IMR-90 (cell line): ENCODE results near the gene THADA. TPM values are rescaled to one million over a fixed set of nuclear protein-coding genes. Genes with fewer than 3 reads are reported as not detected.
"Not testable (repeated sequence)": the region's sequence is repeated elsewhere in the genome, so short reads cannot be mapped to it uniquely, and the experiment has no call there.

Source experiments
- ATAC-seq: fragments of 200-7000 bp; cut with Tn5 transposase; 2 replicates; pipeline ENCODE4 v1.9.1; 2020; ENCODE audit warnings: low read depth, mild to moderate bottlenecking, moderate library complexity
- BruUV-seq: library from RNA; stranded (reverse); fragments of 400-500 nt; replicated peaks from 2 replicates; lab custom pipeline; 2021; lab: Mats Ljungman, UMichigan
- CTCF ChIA-PET: fragments of 300-600 bp; formaldehyde crosslinking; extraction: SDS; loops from one replicate; lab custom pipeline; 2021; ENCODE audit warnings: antibody characterized with exemption; lab: Yijun Ruan, JAX
- POLR2A ChIA-PET: fragments of 300-600 bp; sonication (Branson Sonifier 250); formaldehyde crosslinking; loops from one replicate; lab custom pipeline; 2022; ENCODE audit warnings: antibody characterized with exemption; ENCODE audit not compliant: unreplicated experiment; lab: Charles Lee
- DNase-seq: peaks from one replicate; pipeline ENCODE4 v3.0.0; 2013
- H2AFZ ChIP-seq: replicated peaks from 2 replicates; pipeline ENCODE3; 2013; ENCODE audit warnings: low read length, mild to moderate bottlenecking; ENCODE audit not compliant: poor library complexity
- H2AK5ac ChIP-seq: 2 replicates; pipeline ENCODE4 v1.6.1; 2013; ENCODE audit warnings: low read depth, low read length, inconsistent platforms
- H2AK9ac ChIP-seq: replicated peaks from 2 replicates; pipeline ENCODE3; 2013; ENCODE audit warnings: mild to moderate bottlenecking, low read depth, low read length, moderate library complexity; ENCODE audit not compliant: poor library complexity
- H2BK120ac ChIP-seq: 2 replicates; pipeline ENCODE4 v1.6.1; 2013; ENCODE audit warnings: low read depth, low read length, inconsistent platforms
- H2BK15ac ChIP-seq: 3 replicates; pipeline ENCODE4 v1.6.1; 2013; ENCODE audit warnings: low read depth, low read length, inconsistent platforms
- H2BK20ac ChIP-seq: 2 replicates; pipeline ENCODE4 v1.6.1; 2013; ENCODE audit warnings: low read depth, mild to moderate bottlenecking, inconsistent platforms, low read length, moderate library complexity
- H2BK5ac ChIP-seq: 2 replicates; pipeline ENCODE4 v1.6.1; 2013; ENCODE audit warnings: mild to moderate bottlenecking, low read depth, low read length, inconsistent platforms; ENCODE audit not compliant: poor library complexity, severe bottlenecking
- H3K14ac ChIP-seq: replicated peaks from 2 replicates; pipeline ENCODE4 v1.6.1; 2013; ENCODE audit warnings: low read depth, low read length, inconsistent platforms
- H3K18ac ChIP-seq: 2 replicates; pipeline ENCODE4 v1.6.1; 2013; ENCODE audit warnings: low read depth, low read length, control low read depth
- H3K23ac ChIP-seq: 2 replicates; pipeline ENCODE4 v1.6.1; 2013; ENCODE audit warnings: low read depth, low read length, inconsistent platforms
- H3K27ac ChIP-seq: 2 replicates; pipeline ENCODE4 v1.5.1; 2013; ENCODE audit warnings: mild to moderate bottlenecking, control low read depth, low read length; ENCODE audit not compliant: insufficient read depth
- H3K27me3 ChIP-seq: 2 replicates; pipeline ENCODE4 v1.6.1; 2013; ENCODE audit warnings: low read length; ENCODE audit not compliant: control insufficient read depth, insufficient read depth
- H3K36me3 ChIP-seq: 2 replicates; pipeline ENCODE4 v1.6.1; 2013; ENCODE audit warnings: low read length, mixed read lengths; ENCODE audit not compliant: control insufficient read depth, insufficient read depth
- H3K4ac ChIP-seq: 2 replicates; pipeline ENCODE4 v1.6.1; 2013; ENCODE audit warnings: low read depth, low read length, inconsistent platforms
- H3K4me1 ChIP-seq: 2 replicates; pipeline ENCODE4 v1.6.1; 2013; ENCODE audit warnings: low read length, mixed read lengths; ENCODE audit not compliant: control insufficient read depth, insufficient read depth
- H3K4me2 ChIP-seq: 2 replicates; pipeline ENCODE4 v1.6.1; 2013; ENCODE audit warnings: low read depth, mild to moderate bottlenecking, control low read depth, low read length, moderate library complexity
- H3K4me3 ChIP-seq: 2 replicates; pipeline ENCODE4 v1.5.1; 2013; ENCODE audit warnings: low read depth, mild to moderate bottlenecking, control low read depth, low read length, moderate library complexity; ENCODE audit not compliant: insufficient read depth
- H3K56ac ChIP-seq: 2 replicates; pipeline ENCODE4 v1.6.1; 2013; ENCODE audit warnings: low read length, inconsistent platforms; ENCODE audit not compliant: insufficient read depth; ENCODE audit errors: extremely low read depth
- H3K79me1 ChIP-seq, 2 experiments: 2 replicates each; pipeline ENCODE4 v1.6.1; 2013; ENCODE audit warnings: low read length in 2 of 2, inconsistent platforms in 1 of 2, low read depth in 1 of 2
- H3K9ac ChIP-seq: 2 replicates; pipeline ENCODE4 v1.6.1; 2013; ENCODE audit warnings: low read depth, low read length, control low read depth
- H3K9me1 ChIP-seq: 2 replicates; pipeline ENCODE4 v1.6.1; 2013; ENCODE audit warnings: low read length, inconsistent platforms; ENCODE audit not compliant: insufficient read depth
- H3K9me3 ChIP-seq: 2 replicates; pipeline ENCODE4 v1.6.1; 2013; ENCODE audit warnings: low read length; ENCODE audit not compliant: control insufficient read depth, insufficient read depth
- H4K20me1 ChIP-seq: 2 replicates; pipeline ENCODE4 v1.6.1; 2013; ENCODE audit warnings: low read length, inconsistent platforms; ENCODE audit not compliant: insufficient read depth
- H4K5ac ChIP-seq: 2 replicates; pipeline ENCODE4 v1.6.1; 2013; ENCODE audit warnings: mild to moderate bottlenecking, low read depth, low read length, control low read depth
- H4K8ac ChIP-seq, 2 experiments: 2 replicates each; pipeline ENCODE4 v1.6.1; 2013; ENCODE audit warnings: low read depth in 2 of 2, low read length in 2 of 2, control low read depth in 1 of 2, inconsistent platforms in 1 of 2
- H4K91ac ChIP-seq: 2 replicates; pipeline ENCODE4 v1.6.1; 2013; ENCODE audit warnings: low read depth, low read length, inconsistent platforms; ENCODE audit not compliant: insufficient read depth
- BHLHE40 ChIP-seq: fragments of 150-350 bp; IDR thresholded peaks from 2 replicates; pipeline ENCODE4 v1.6.1; 2016; ENCODE audit warnings: mild to moderate bottlenecking, low read depth, low read length
- CHD1 ChIP-seq: IDR thresholded peaks from 2 replicates; pipeline ENCODE4 v1.6.1; 2012; ENCODE audit warnings: low read depth, low read length, improper control_type of control experiment
- MAZ ChIP-seq: IDR thresholded peaks from 2 replicates; pipeline ENCODE4 v1.6.1; 2012; ENCODE audit warnings: low read depth, mild to moderate bottlenecking, low read length, improper control_type of control experiment, moderate library complexity, borderline replicate concordance
- POLR2A ChIP-seq: IDR thresholded peaks from 2 replicates; pipeline ENCODE4 v1.6.1; 2012; ENCODE audit warnings: mild to moderate bottlenecking, low read depth, low read length
- RAD21 ChIP-seq: IDR thresholded peaks from 2 replicates; pipeline ENCODE4 v1.6.1; 2012; ENCODE audit warnings: low read length, improper control_type of control experiment
- USF2 ChIP-seq: fragments of 150-350 bp; IDR thresholded peaks from 2 replicates; pipeline ENCODE4 v1.6.1; 2017; ENCODE audit warnings: mild to moderate bottlenecking, antibody characterized with exemption, low read length, low read depth
- WGBS, 2 experiments: methylation state at CpG; one replicate each; pipeline versions ENCODE4 v1.1.5 to v1.1.7; 2013; ENCODE audit warnings: missing lambda C conversion rate in 2 of 2; ENCODE audit not compliant: insufficient read length in 1 of 2; ENCODE audit errors: extremely low coverage in 2 of 2; 5-methylcytosine and 5-hydroxymethylcytosine counted together
- dilution Hi-C: fragments of 300-500 bp; cut with HindIII; formaldehyde crosslinking; loops from one replicate; pipeline ENCODE4 v1.14.3; 2018; ENCODE audit warnings: low sequenced_read_pairs; ENCODE audit not compliant: unreplicated experiment
- in situ Hi-C: fragments of 300-500 bp; cut with MboI; formaldehyde crosslinking; loops from 3 replicates; pipeline ENCODE4 v1.14.3; 2019; ENCODE audit warnings: low sequenced_read_pairs, inconsistent platforms, mixed read lengths
- intact Hi-C: fragments of 100-400 bp; cut with micrococcal nuclease; formaldehyde crosslinking; loops from 2 replicates; pipeline ENCODE4 v1.10.0; 2022
- polyA plus RNA-seq, 3 experiments: library from polyadenylated mRNA; depleted of rRNA; stranded (reverse); fragments of >200 nt; gene quantifications; 2 replicates each; pipeline ENCODE4 v1.2.3, GENCODE V29; 2012; ENCODE audit warnings: low replicate concordance in 1 of 3
- total RNA-seq: library from RNA; depleted of rRNA; stranded (reverse); fragments of >200 nt; gene quantifications from 2 replicates; pipeline ENCODE4 v1.2.3, GENCODE V29; 2012

Gene THADA
- total and polyA plus RNA-seq, 2 of the 4 experiments (the other 2 are of a cell fraction) = 10.5 to 21.3 TPM

- H2BK20ac ChIP-seq = no peak overlapping the region
- H2AK9ac ChIP-seq = no peak overlapping the region
- no peak overlapping the region for H4K8ac ChIP-seq
- H4K5ac ChIP-seq = no peak overlapping the region
- no peak overlapping the region for H3K23ac ChIP-seq
- no peaks in the 10 kb centered on the region for H3K27me3 ChIP-seq
- H2BK15ac ChIP-seq = no peak overlapping the region
- intact Hi-C loops (no loop called here), in situ Hi-C loops (no loop called here), dilution Hi-C loops (no loop called here)
- H2AK5ac ChIP-seq = no peak overlapping the region
- no CpG with 5 or more reads among the region's 1 CpG for WGBS, 2 experiments
- ATAC-seq (no peak), DNase-seq (no peak)
- no peak overlapping the region for H3K4me2 ChIP-seq
- TF ChIP-seq USF2 (no peak), RAD21 (no peak), MAZ (no peak), BHLHE40 (no peak), POLR2A (no peak), CHD1 (no peak)
- H2BK120ac ChIP-seq = no peak overlapping the region
- no peak overlapping the region for H2BK5ac ChIP-seq
- H3K4me3 ChIP-seq = no peak overlapping the region
- no peak overlapping the region for H3K27ac ChIP-seq
- H3K9me3 ChIP-seq = peaks cover 9% of the 10 kb centered on the region
- H2AFZ ChIP-seq = no peak overlapping the region
- no peak overlapping the region for H3K9ac ChIP-seq
- no peak overlapping the region for H3K14ac ChIP-seq
- no peaks in the 10 kb centered on the region for H3K79me1 ChIP-seq
- no peaks in the 10 kb centered on the region for H4K20me1 ChIP-seq
- no peak overlapping the region for H4K91ac ChIP-seq
- ChIA-PET CTCF (no interaction called here), POLR2A (no interaction called here)
- no peak overlapping the region for H3K56ac ChIP-seq
- no peak overlapping the region for H3K4ac ChIP-seq
- peaks cover 6% of the 10 kb centered on the region for H3K36me3 ChIP-seq
- no peaks in the 10 kb centered on the region for H3K9me1 ChIP-seq
- BruUV-seq = no TSS peak
- H3K4me1 ChIP-seq = peaks cover 2% of the 10 kb centered on the region; the same call in 1 of the 2 replicates
- H3K18ac ChIP-seq = no peak overlapping the region
Observed at GRCh38 chr2:43284967-43285366, 310.9 kb downstream of the THADA start.

- 84% methylated on average over 4 of the region's 6 CpGs; no CpG with 5 or more reads in 1 of the 2 experiments for WGBS, 2 experiments
Observed at GRCh38 chr2:43284347-43284746, 311.5 kb downstream of the THADA start.

More at GRCh38 chr2:43284347-43284746, 311.5 kb downstream of the THADA start:
- in situ Hi-C loops, H2BK120ac ChIP-seq, H3K23ac ChIP-seq, H3K4me1 ChIP-seq, H2BK5ac ChIP-seq, H3K9me3 ChIP-seq, H3K79me1 ChIP-seq, H3K4ac ChIP-seq, BruUV-seq, H2AK5ac ChIP-seq, H2AFZ ChIP-seq, H4K91ac ChIP-seq, H2AK9ac ChIP-seq, CTCF ChIA-PET, H3K56ac ChIP-seq, POLR2A ChIA-PET, H2BK20ac ChIP-seq, H3K27ac ChIP-seq, DNase-seq, H3K36me3 ChIP-seq, H3K27me3 ChIP-seq, dilution Hi-C loops, H4K8ac ChIP-seq, H4K5ac ChIP-seq, H3K14ac ChIP-seq, intact Hi-C loops, H3K4me2 ChIP-seq, H4K20me1 ChIP-seq, ATAC-seq, H3K4me3 ChIP-seq, H2BK15ac ChIP-seq, H3K18ac ChIP-seq, H3K9ac ChIP-seq, H3K9me1 ChIP-seq: not testable (repeated sequence)
